HT-29 (cell line): ENCODE data around the gene KLK2. TPM values are rescaled to one million over a fixed set of nuclear protein-coding genes. Genes with fewer than 3 reads are reported as not detected.

Experiments used
- DNase-seq: peaks from one replicate; pipeline ENCODE4 v3.0.0-alpha.2; 2015; ENCODE audit warnings: low spot score
- total RNA-seq: library from RNA; depleted of rRNA; stranded (reverse); fragments of >200 nt; shearing (Covaris generic); gene quantifications from 2 replicates; pipeline ENCODE4 v1.2.3, GENCODE V29; 2014

KLK2 gene
- total RNA-seq, 1 experiment from 2014 or later = not detected

- no peak for DNase-seq
Measured at GRCh38 chr19:50850738-50851137, 22.5 kb upstream of the KLK2 start.

GRCh38 chr19:50851620-50852019, 21.6 kb upstream of the KLK2 start:
- no peak for DNase-seq

- no peak for DNase-seq
Measured at GRCh38 chr19:50854636-50855410, 18.4 kb upstream of the KLK2 start, which contains the start of gene KLK3. Gene KLK3, plus strand, starts transcription at chr19:50854915. Its CDS starts 41 bp downstream, at chr19:50854956.

- DNase-seq = no peak
Measured at GRCh38 chr19:50857366-50857765, 15.9 kb upstream of the KLK2 start.

GRCh38 chr19:50858886-50859285, 14.4 kb upstream of the KLK2 start:
- DNase-seq = peak; percentile 53

GRCh38 chr19:50859849-50860248, 13.4 kb upstream of the KLK2 start:
- no peak for DNase-seq

GRCh38 chr19:50861010-50861409, 12.2 kb upstream of the KLK2 start:
- no peak for DNase-seq

- DNase-seq = no peak
Measured at GRCh38 chr19:50861496-50862286, 11.5 kb upstream of the KLK2 start.

- DNase-seq = no peak
Measured at GRCh38 chr19:50869479-50869878, 3.8 kb upstream of the KLK2 start.

GRCh38 chr19:50870417-50871089, 2.7 kb upstream of the KLK2 start:
- no peak for DNase-seq

- no peak for DNase-seq
Measured at GRCh38 chr19:50874211-50874610, 972 bp downstream of the KLK2 start.

GRCh38 chr19:50875795-50876422, 2.7 kb downstream of the KLK2 start:
- no peak for DNase-seq

GRCh38 chr19:50876456-50876855, 3.2 kb downstream of the KLK2 start:
- DNase-seq = no peak

- no peak for DNase-seq
Measured at GRCh38 chr19:50877338-50877737, 4.1 kb downstream of the KLK2 start.

- DNase-seq = no peak
Measured at GRCh38 chr19:50878851-50879250, 5.6 kb downstream of the KLK2 start.

GRCh38 chr19:50880241-50880640, 7.0 kb downstream of the KLK2 start:
- no peak for DNase-seq

- peak; percentile 28 for DNase-seq
Measured at GRCh38 chr19:50882188-50882587, 8.9 kb downstream of the KLK2 start.

GRCh38 chr19:50889638-50890037, 16.4 kb downstream of the KLK2 start:
- DNase-seq = no peak

GRCh38 chr19:50890422-50891252, 17.4 kb downstream of the KLK2 start:
- no peak for DNase-seq

GRCh38 chr19:50891253-50891625, 18.0 kb downstream of the KLK2 start:
- DNase-seq = no peak
